Panc1 (cell line): ENCODE results near the gene KLHDC10. TPM values are rescaled to one million over a fixed set of nuclear protein-coding genes. Genes with fewer than 3 reads are reported as not detected.

ENCODE experiments used
- ATAC-seq: fragments of 200-7000 bp; cut with Tn5 transposase; 2 replicates; pipeline ENCODE4 v1.9.1; 2020; ENCODE audit warnings: mild to moderate bottlenecking, moderate library complexity
- BruUV-seq: library from RNA; stranded (reverse); fragments of 400-500 nt; replicated peaks from 2 replicates; lab custom pipeline; 2021; lab: Mats Ljungman, UMichigan
- CTCF ChIA-PET: fragments of 300-600 bp; sonication (Branson Sonifier 250); formaldehyde crosslinking; loops from one replicate; lab custom pipeline; 2022; ENCODE audit warnings: antibody characterized with exemption; lab: Charles Lee
- POLR2A ChIA-PET: fragments of 300-600 bp; sonication (Branson Sonifier 250); formaldehyde crosslinking; loops from one replicate; lab custom pipeline; 2022; ENCODE audit warnings: antibody characterized with exemption; lab: Charles Lee
- DNase-seq: peaks from one replicate; pipeline ENCODE4 v3.0.0-alpha.2; 2010; ENCODE audit warnings: low read depth, low spot score
- H3K27ac ChIP-seq: 2 replicates; pipeline ENCODE4 v1.5.1; 2011; ENCODE audit warnings: mild to moderate bottlenecking, low read length, inconsistent platforms
- H3K27me3 ChIP-seq: fragments of 200-500 bp; sonication (Bioruptor generic); 2 replicates; pipeline ENCODE4 v1.6.0; 2014; ENCODE audit warnings: low read length, inconsistent platforms; ENCODE audit not compliant: control insufficient read depth, insufficient read depth
- H3K36me3 ChIP-seq: fragments of 200-500 bp; sonication (Bioruptor generic); 2 replicates; pipeline ENCODE4 v1.5.1; 2014; ENCODE audit warnings: inconsistent platforms, mild to moderate bottlenecking, low read length, moderate library complexity; ENCODE audit not compliant: control insufficient read depth, insufficient read depth
- H3K4me1 ChIP-seq: 2 replicates; pipeline ENCODE4 v1.5.1; 2011; ENCODE audit warnings: inconsistent platforms, mild to moderate bottlenecking, low read length, moderate library complexity; ENCODE audit not compliant: control insufficient read depth, insufficient read depth
- H3K4me3 ChIP-seq, 2 experiments: 2 replicates each; pipeline ENCODE4 v1.5.1; 2011 to 2012; ENCODE audit warnings: low read depth in 2 of 2, low read length in 2 of 2, mild to moderate bottlenecking in 2 of 2, inconsistent platforms in 1 of 2, moderate library complexity in 1 of 2
- H3K9me3 ChIP-seq: fragments of 200-500 bp; sonication (Bioruptor generic); 2 replicates; pipeline ENCODE4 v1.5.1; 2014; ENCODE audit warnings: low read depth, mild to moderate bottlenecking, inconsistent platforms, low read length, moderate library complexity; ENCODE audit not compliant: control insufficient read depth, insufficient read depth
- POLR2AphosphoS5 ChIP-seq: IDR thresholded peaks from 2 replicates; pipeline ENCODE4 v1.6.1; 2012; ENCODE audit warnings: mild to moderate bottlenecking, low read depth, low read length, moderate library complexity
- SIN3A ChIP-seq: IDR thresholded peaks from 2 replicates; pipeline ENCODE4 v1.6.1; 2012; ENCODE audit warnings: low read depth, mild to moderate bottlenecking, low read length, moderate library complexity, borderline replicate concordance; ENCODE audit not compliant: insufficient read depth
- TCF7L2 ChIP-seq: IDR thresholded peaks from 2 replicates; pipeline ENCODE4 v1.6.1; 2011; ENCODE audit warnings: mild to moderate bottlenecking, low read depth, low read length, inconsistent platforms
- in situ Hi-C: cut with HindIII; loops from 2 replicates; pipeline ENCODE4 v1.10.0; 2016; ENCODE audit warnings: low sequenced_read_pairs, low pct_unique_long_range_greater_than_20kb
- intact Hi-C: fragments of 100-400 bp; cut with micrococcal nuclease; formaldehyde crosslinking; loops from one replicate; pipeline ENCODE4 v1.10.0; 2022; ENCODE audit not compliant: unreplicated experiment
- total RNA-seq: library from RNA; stranded (reverse); gene quantifications from one replicate; pipeline ENCODE4 v1.2.1, GENCODE V29; 2021; ENCODE audit not compliant: unreplicated experiment
- TF ChIP-seq, protein P1 (sequence below): fragments of 450-650 bp; IDR thresholded peaks from 2 replicates; pipeline ENCODE4 v1.5.1; 2017; ENCODE audit warnings: mild to moderate bottlenecking
- TF ChIP-seq, protein P2 (sequence below), 2 experiments: IDR thresholded peaks; 2 replicates each; pipeline ENCODE4 v1.6.1; 2011 to 2012; ENCODE audit warnings: low read depth in 2 of 2, control low read depth in 1 of 2, low read length in 1 of 2, mild to moderate bottlenecking in 1 of 2, moderate library complexity in 1 of 2; ENCODE audit not compliant: insufficient read depth in 1 of 2

KLHDC10 gene
- total RNA-seq, 1 experiment from 2014 or later = 26.7 TPM

DNA sequence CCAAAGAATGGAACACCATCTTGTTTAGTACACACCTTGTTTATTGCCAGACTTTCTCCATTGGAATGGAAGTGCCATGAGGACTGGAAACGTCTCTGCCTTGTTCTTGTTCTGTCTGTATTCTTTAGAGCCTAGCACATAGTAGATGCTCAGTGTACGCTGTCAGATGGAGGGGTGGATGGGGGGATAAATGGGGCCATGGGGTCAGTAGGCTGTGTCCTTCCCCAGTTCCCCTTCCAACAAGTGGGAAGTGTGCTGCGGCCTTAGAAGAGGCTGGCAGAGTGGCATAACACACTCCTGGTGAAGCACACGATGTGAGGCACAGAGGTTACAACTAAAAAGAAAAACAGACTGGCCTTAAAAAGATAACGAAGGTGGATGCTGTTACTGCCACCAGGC lies 73.0 kb downstream of the KLHDC10 start:
- BruUV-seq = no TSS peak
- in situ Hi-C loops = no loop called here
- intact Hi-C loops = no loop called here
- Histone ChIP-seq H3K4me1 (no peaks in the 10 kb centered on the region), H3K9me3 (no peaks in the 10 kb centered on the region), H3K4me3 (no peak overlapping the region), H3K27me3 (no peaks in the 10 kb centered on the region), H3K27ac (no peak overlapping the region), H3K36me3 (no peaks in the 10 kb centered on the region)
- ChIA-PET CTCF (no interaction called here), POLR2A (no interaction called here)
- DNase-seq (no peak), ATAC-seq (no peak)
- TF ChIP-seq POLR2AphosphoS5 = no peak
- no peak for TF ChIP-seq TCF7L2
- TF ChIP-seq, protein P1, sequence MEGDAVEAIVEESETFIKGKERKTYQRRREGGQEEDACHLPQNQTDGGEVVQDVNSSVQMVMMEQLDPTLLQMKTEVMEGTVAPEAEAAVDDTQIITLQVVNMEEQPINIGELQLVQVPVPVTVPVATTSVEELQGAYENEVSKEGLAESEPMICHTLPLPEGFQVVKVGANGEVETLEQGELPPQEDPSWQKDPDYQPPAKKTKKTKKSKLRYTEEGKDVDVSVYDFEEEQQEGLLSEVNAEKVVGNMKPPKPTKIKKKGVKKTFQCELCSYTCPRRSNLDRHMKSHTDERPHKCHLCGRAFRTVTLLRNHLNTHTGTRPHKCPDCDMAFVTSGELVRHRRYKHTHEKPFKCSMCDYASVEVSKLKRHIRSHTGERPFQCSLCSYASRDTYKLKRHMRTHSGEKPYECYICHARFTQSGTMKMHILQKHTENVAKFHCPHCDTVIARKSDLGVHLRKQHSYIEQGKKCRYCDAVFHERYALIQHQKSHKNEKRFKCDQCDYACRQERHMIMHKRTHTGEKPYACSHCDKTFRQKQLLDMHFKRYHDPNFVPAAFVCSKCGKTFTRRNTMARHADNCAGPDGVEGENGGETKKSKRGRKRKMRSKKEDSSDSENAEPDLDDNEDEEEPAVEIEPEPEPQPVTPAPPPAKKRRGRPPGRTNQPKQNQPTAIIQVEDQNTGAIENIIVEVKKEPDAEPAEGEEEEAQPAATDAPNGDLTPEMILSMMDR = no peak
- TF ChIP-seq, protein P2, sequence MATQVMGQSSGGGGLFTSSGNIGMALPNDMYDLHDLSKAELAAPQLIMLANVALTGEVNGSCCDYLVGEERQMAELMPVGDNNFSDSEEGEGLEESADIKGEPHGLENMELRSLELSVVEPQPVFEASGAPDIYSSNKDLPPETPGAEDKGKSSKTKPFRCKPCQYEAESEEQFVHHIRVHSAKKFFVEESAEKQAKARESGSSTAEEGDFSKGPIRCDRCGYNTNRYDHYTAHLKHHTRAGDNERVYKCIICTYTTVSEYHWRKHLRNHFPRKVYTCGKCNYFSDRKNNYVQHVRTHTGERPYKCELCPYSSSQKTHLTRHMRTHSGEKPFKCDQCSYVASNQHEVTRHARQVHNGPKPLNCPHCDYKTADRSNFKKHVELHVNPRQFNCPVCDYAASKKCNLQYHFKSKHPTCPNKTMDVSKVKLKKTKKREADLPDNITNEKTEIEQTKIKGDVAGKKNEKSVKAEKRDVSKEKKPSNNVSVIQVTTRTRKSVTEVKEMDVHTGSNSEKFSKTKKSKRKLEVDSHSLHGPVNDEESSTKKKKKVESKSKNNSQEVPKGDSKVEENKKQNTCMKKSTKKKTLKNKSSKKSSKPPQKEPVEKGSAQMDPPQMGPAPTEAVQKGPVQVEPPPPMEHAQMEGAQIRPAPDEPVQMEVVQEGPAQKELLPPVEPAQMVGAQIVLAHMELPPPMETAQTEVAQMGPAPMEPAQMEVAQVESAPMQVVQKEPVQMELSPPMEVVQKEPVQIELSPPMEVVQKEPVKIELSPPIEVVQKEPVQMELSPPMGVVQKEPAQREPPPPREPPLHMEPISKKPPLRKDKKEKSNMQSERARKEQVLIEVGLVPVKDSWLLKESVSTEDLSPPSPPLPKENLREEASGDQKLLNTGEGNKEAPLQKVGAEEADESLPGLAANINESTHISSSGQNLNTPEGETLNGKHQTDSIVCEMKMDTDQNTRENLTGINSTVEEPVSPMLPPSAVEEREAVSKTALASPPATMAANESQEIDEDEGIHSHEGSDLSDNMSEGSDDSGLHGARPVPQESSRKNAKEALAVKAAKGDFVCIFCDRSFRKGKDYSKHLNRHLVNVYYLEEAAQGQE (IDR thresholded peaks at IDR 0.05; ENCODE audit: insufficient read depth in 1 of 2, low read depth in 2 of 2, low read length in 1 of 2) = no peak
- TF ChIP-seq SIN3A = no peak

DNA sequence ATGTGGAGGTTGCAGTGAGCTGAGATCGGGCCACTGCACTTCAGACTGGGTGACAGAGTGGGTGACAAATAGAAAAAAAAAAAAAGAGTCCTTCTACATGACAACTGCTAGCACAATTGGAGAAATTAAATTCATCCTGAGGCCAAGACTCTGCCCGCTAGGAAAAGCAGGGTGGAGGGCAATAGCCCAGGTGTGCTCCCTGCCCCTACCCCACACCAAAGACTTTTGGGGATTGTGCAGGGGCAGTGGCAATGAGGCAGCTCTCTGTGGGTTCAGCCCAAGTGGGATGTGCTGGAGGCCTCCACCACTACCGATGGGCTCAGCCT lies 73.6 kb downstream of the KLHDC10 start:
- ATAC-seq = no peak
- POLR2A ChIA-PET = interaction anchor here (0.5 kb wide), 1 partner anchor 530 kb away, joined by 4 read pairs; no protein-coding TSS in a partner anchor
- intact Hi-C loops (no loop called here), in situ Hi-C loops (no loop called here)
- TF ChIP-seq, protein P2 (IDR thresholded peaks at IDR 0.05; ENCODE audit: insufficient read depth in 1 of 2, low read depth in 2 of 2, low read length in 1 of 2) = no peak
- TF ChIP-seq, protein P1 = no peak
- no peak for TF ChIP-seq POLR2AphosphoS5
- no peak for TF ChIP-seq SIN3A
- no peak for TF ChIP-seq TCF7L2
- H3K4me1 ChIP-seq = no peaks in the 10 kb centered on the region
- no peak overlapping the region for H3K4me3 ChIP-seq
- H3K27ac ChIP-seq = no peak overlapping the region
- no TSS peak for BruUV-seq
- no peaks in the 10 kb centered on the region for H3K9me3 ChIP-seq
- DNase-seq = no peak
- CTCF ChIA-PET = no interaction called here
- no peaks in the 10 kb centered on the region for H3K36me3 ChIP-seq
- no peaks in the 10 kb centered on the region for H3K27me3 ChIP-seq
